ENCODE measurements around the gene FAM24A. TPM values are rescaled to one million over a fixed set of nuclear protein-coding genes. Genes with fewer than 3 reads are reported as not detected.
"Not testable (repeated sequence)": the region's sequence is repeated elsewhere in the genome, so short reads cannot be mapped to it uniquely, and the experiment has no call there.

Gene FAM24A
- total RNA-seq, 1 donor from 2014 or later = not detected

GRCh38 chr10:122871947-122872346 is 38.5 kb upstream of the FAM24A start:
- H3K27me3 ChIP-seq; H3K4me1 ChIP-seq; H3K4me3 ChIP-seq; H3K27ac ChIP-seq; DNase-seq (ENCODE audit: extremely low spot score in 2 of 2); H3K9me3 ChIP-seq; intact Hi-C loops (cut with DNase I); H3K36me3 ChIP-seq: not testable (repeated sequence)

DNA sequence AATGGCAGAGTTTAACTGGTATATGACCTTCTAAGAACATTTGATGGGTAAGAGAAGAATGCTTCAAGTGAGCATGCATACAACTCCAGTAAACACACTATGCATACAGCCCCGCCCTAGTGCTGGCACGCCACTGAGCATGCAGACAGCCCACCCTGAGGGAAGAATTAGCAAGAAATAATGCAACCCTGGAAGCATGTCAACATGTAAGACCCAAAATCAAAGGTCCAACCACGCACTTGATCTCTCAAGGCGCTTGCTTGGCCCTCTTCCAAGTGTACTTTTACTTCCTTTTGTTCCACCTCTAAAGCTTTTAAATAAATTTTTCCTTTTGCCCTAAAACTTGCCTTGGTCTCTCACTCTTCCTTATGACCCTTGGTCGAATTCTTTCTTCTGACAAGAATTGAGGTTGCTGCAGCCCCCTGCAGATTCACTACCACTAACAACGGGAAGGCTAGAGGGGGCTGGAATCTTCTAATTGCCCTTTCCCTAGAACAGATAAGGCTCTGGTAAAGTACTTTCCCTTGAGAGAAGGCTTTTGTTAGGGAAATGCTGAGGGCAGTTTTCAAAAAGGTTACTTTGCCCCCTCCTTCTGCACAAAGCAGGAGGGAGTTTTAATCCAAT is 34.5 kb upstream of the FAM24A start:
- DNase-seq (ENCODE audit: extremely low spot score in 2 of 2) = no peak
- intact Hi-C loops (cut with DNase I) = no loop called here
- TF ChIP-seq CTCF (IDR thresholded peaks at IDR 0.05) (no peak), POLR2A (IDR thresholded peaks at IDR 0.05) (no peak), POLR2AphosphoS5 (IDR thresholded peaks at IDR 0.05; ENCODE audit: insufficient read depth in 1 of 2, low read depth in 1 of 2) (no peak)

GRCh38 chr10:122876467-122876855 is 33.9 kb upstream of the FAM24A start:
- Histone ChIP-seq H3K27me3 (no peaks in the 10 kb centered on the region), H3K4me1 (peaks cover 17% of the 10 kb centered on the region), H3K9me3 (no peaks in the 10 kb centered on the region), H3K4me3 (no peak overlapping the region), H3K36me3 (no peaks in the 10 kb centered on the region), H3K27ac (no peak overlapping the region)
- intact Hi-C loops (cut with DNase I) = no loop called here
- no peak for TF ChIP-seq POLR2AphosphoS5 (IDR thresholded peaks at IDR 0.05; ENCODE audit: insufficient read depth in 1 of 2, low read depth in 1 of 2)
- TF ChIP-seq CTCF (IDR thresholded peaks at IDR 0.05) = no peak
- no peak for TF ChIP-seq POLR2A (IDR thresholded peaks at IDR 0.05)
- no peak for DNase-seq (ENCODE audit: extremely low spot score in 2 of 2)

More for the DNA sequence above, 34.5 kb upstream of the FAM24A start:
- Histone ChIP-seq H3K4me3 (no peak overlapping the region), H3K9me3 (no peaks in the 10 kb centered on the region), H3K4me1 (peaks cover 17% of the 10 kb centered on the region), H3K36me3 (no peaks in the 10 kb centered on the region), H3K27ac (no peak overlapping the region), H3K27me3 (no peaks in the 10 kb centered on the region)

GRCh38 chr10:122877264-122877663 is 33.1 kb upstream of the FAM24A start:
- Histone ChIP-seq H3K27me3 (no peaks in the 10 kb centered on the region), H3K27ac (no peak overlapping the region), H3K4me1 (peaks cover 17% of the 10 kb centered on the region), H3K4me3 (no peak overlapping the region), H3K9me3 (no peaks in the 10 kb centered on the region), H3K36me3 (no peaks in the 10 kb centered on the region)
- intact Hi-C loops (cut with DNase I) = no loop called here
- no peak for DNase-seq (ENCODE audit: extremely low spot score in 2 of 2)
- no peak for TF ChIP-seq POLR2AphosphoS5 (IDR thresholded peaks at IDR 0.05; ENCODE audit: insufficient read depth in 1 of 2, low read depth in 1 of 2)
- no peak for TF ChIP-seq CTCF (IDR thresholded peaks at IDR 0.05)
- no peak for TF ChIP-seq POLR2A (IDR thresholded peaks at IDR 0.05)

- H3K4me3 ChIP-seq = peak overlapping the region; percentile 50 to 60
- H3K9me3 ChIP-seq = no peaks in the 10 kb centered on the region
- DNase-seq (ENCODE audit: extremely low spot score in 2 of 2) = no peak
- H3K4me1 ChIP-seq = peaks cover 17% of the 10 kb centered on the region
- no peaks in the 10 kb centered on the region for H3K27me3 ChIP-seq
- no peak overlapping the region for H3K27ac ChIP-seq
- intact Hi-C loops (cut with DNase I) = no loop called here
- H3K36me3 ChIP-seq = no peaks in the 10 kb centered on the region
- TF ChIP-seq POLR2AphosphoS5 (IDR thresholded peaks at IDR 0.05; ENCODE audit: insufficient read depth in 1 of 2, low read depth in 1 of 2) (no peak), POLR2A (IDR thresholded peaks at IDR 0.05) (no peak), CTCF (IDR thresholded peaks at IDR 0.05) (no peak)
Measured at GRCh38 chr10:122878799-122879338, 31.5 kb upstream of the FAM24A start.
